K562 (cell line): Measurements from ENCODE around the gene GRXCR2. TPM values are rescaled to one million over a fixed set of nuclear protein-coding genes. Genes with fewer than 3 reads are reported as not detected.

Experiments used
- CBFB ChIP-seq: sonication (generic); formaldehyde crosslinking; IDR thresholded peaks from 2 replicates; pipeline ENCODE4 v1.4.0; 2020; ENCODE audit warnings: mild to moderate bottlenecking, missing genetic modification reagents
- CUX1 ChIP-seq: fragments of 200-800 bp; sonication (Bioruptor generic); IDR thresholded peaks from 2 replicates; pipeline ENCODE4 v1.6.1; 2016; ENCODE audit warnings: missing genetic modification characterization, missing compliant biosample characterization
- E2F5 ChIP-seq: sonication (generic); formaldehyde crosslinking; IDR thresholded peaks from 2 replicates; pipeline ENCODE4 v1.8.0; 2022; ENCODE audit warnings: mild to moderate bottlenecking, missing genetic modification reagents
- HOMEZ ChIP-seq: fragments of 250-450 bp; sonication (Bioruptor Pico); IDR thresholded peaks from 2 replicates; pipeline ENCODE4 v1.4.0; 2020; ENCODE audit warnings: mild to moderate bottlenecking, moderate library complexity
- JUND ChIP-seq, 2 experiments: IDR thresholded peaks; 2 replicates in 1 of 2; 3 replicates in 1 of 2; pipeline ENCODE4 v1.6.1; 2011; ENCODE audit warnings: borderline replicate concordance in 2 of 2, low read depth in 2 of 2, low read length in 2 of 2, improper control_type of control experiment in 1 of 2, missing biosample characterization in 1 of 2, missing genetic modification characterization in 1 of 2, missing genetic modification reagents in 1 of 2
- MEF2A ChIP-seq: IDR thresholded peaks from 2 replicates; pipeline ENCODE4 v1.6.1; 2011; ENCODE audit warnings: low read depth, mild to moderate bottlenecking, low read length, moderate library complexity; ENCODE audit not compliant: control insufficient read depth
- NFIC ChIP-seq: fragments of 450-650 bp; IDR thresholded peaks from 2 replicates; pipeline ENCODE4 v1.6.1; 2017; ENCODE audit warnings: mild to moderate bottlenecking, inconsistent platforms
- NKRF ChIP-seq: fragments of 450-650 bp; IDR thresholded peaks from 2 replicates; pipeline ENCODE4 v1.6.1; 2016; ENCODE audit warnings: borderline replicate concordance
- PTTG1 ChIP-seq: fragments of 450-650 bp; IDR thresholded peaks from 2 replicates; pipeline ENCODE4 v1.6.1; 2016; ENCODE audit warnings: low read depth, mild to moderate bottlenecking, missing genetic modification characterization, missing compliant biosample characterization
- ZFX ChIP-seq: sonication (generic); formaldehyde crosslinking; IDR thresholded peaks from 2 replicates; pipeline ENCODE4 v1.8.0; 2022; ENCODE audit warnings: mild to moderate bottlenecking, missing genetic modification reagents, moderate library complexity
- ZNF124 ChIP-seq: sonication (generic); formaldehyde crosslinking; IDR thresholded peaks from 2 replicates; pipeline ENCODE4 v1.8.1; 2022; ENCODE audit warnings: missing genetic modification reagents
- ZNF354B ChIP-seq: fragments of 250-450 bp; sonication (Bioruptor Pico); IDR thresholded peaks from 2 replicates; pipeline ENCODE4 v1.4.0; 2020
- ZNF639 ChIP-seq, 2 experiments: fragments of 200-800 bp in 1 of 2; sonication (Bioruptor generic) in 1 of 2; sonication (generic) in 1 of 2; formaldehyde crosslinking in 1 of 2; IDR thresholded peaks in 1 of 2; conservative IDR thresholded peaks in 1 of 2; 2 replicates each; pipeline versions ENCODE4 v1.5.0 to v1.6.1; 2016 to 2020; ENCODE audit warnings: missing compliant biosample characterization in 1 of 2, missing genetic modification characterization in 1 of 2, missing genetic modification reagents in 1 of 2
- ZNF707 ChIP-seq: fragments of 250-450 bp; sonication (Bioruptor Pico); conservative IDR thresholded peaks from 2 replicates; pipeline ENCODE4 v1.8.0; 2022; ENCODE audit warnings: inconsistent platforms, mild to moderate bottlenecking, moderate library complexity
- polyA plus RNA-seq, 8 experiments: library from polyadenylated mRNA; depleted of rRNA in 4 of 8; stranded (reverse) in 5 of 8; unstranded in 3 of 8; fragments of >200 nt; fragmentation: Nextera tagmentation in 2 of 8; fragmentation: Illumina TruSeq in 1 of 8; extraction: Ambion mirVana in 2 of 8; extraction: Trizol in 1 of 8; gene quantifications; 2 replicates each; pipeline versions ENCODE4 v1.2.1 to v1.2.3, GENCODE V29; 2011 to 2014; ENCODE audit warnings: inconsistent platforms in 1 of 8, missing spikeins in 1 of 8
- total RNA-seq, 7 experiments: library from RNA; depleted of rRNA in 6 of 7; stranded (reverse); fragments of >200 nt in 6 of 7; fragmentation: Illumina TruSeq in 2 of 7; extraction: Trizol in 2 of 7; gene quantifications; 2 replicates each; pipeline versions ENCODE4 v1.2.1 to v1.2.3, GENCODE V29; 2011 to 2021; ENCODE audit warnings: low replicate concordance in 1 of 7

Gene GRXCR2
- total and polyA plus RNA-seq, 9 of the 15 experiments (the other 6 are each of a cell fraction or from before 2014, with no cell fraction given): not detected

GRCh38 chr5:145854651-145855258 is 18.1 kb downstream of the GRXCR2 start (continued):
- TF ChIP-seq ZNF639 (CRISPR knock-in tag; conservative IDR thresholded peaks at IDR 0.05 in 1 of 2, IDR thresholded peaks at IDR 0.05 in 1 of 2) (peak in 1 of 2 experiments; percentile 64; a peak in 2 of 4 replicates), ZNF124 (CRISPR knock-in tag) (no peak), ZFX (CRISPR knock-in tag) (peak; percentile 73; the same call in 1 of the 2 replicates), HOMEZ (CRISPR knock-in tag) (no peak), ZNF707 (no peak), CBFB (CRISPR knock-in tag) (0 out of 2 replicates have a peak, but pooled peaks have one; percentile 47), E2F5 (CRISPR knock-in tag) (no peak), MEF2A (peak; percentile 55; the same call in 1 of the 2 replicates), ZNF354B (CRISPR knock-in tag) (no peak), PTTG1 (no peak), CUX1 (CRISPR knock-in tag) (peak; percentile 47), JUND (IDR thresholded peaks at IDR 0.05; ENCODE audit: borderline replicate concordance, low read depth, low read length) (peak; percentile 100), JUND (tag; IDR thresholded peaks at IDR 0.05; ENCODE audit: borderline replicate concordance, low read depth, low read length) (peak; percentile 99), NKRF (no peak), NFIC (peak; percentile 90)
